SK-MEL-5 (cell line): ENCODE measurements around the gene CAMK1D. TPM values are rescaled to one million over a fixed set of nuclear protein-coding genes. Genes with fewer than 3 reads are reported as not detected.

Source experiments
- DNase-seq: peaks from one replicate; pipeline ENCODE4 v3.0.0-alpha.2; 2016; ENCODE audit warnings: low read depth, low spot score
- in situ Hi-C: cut with HindIII; loops from 2 replicates; pipeline ENCODE4 v1.10.0; 2016; ENCODE audit warnings: low sequenced_read_pairs, high pct_unique_total_duplicates, low pct_unique_long_range_greater_than_20kb
- total RNA-seq: library from RNA; depleted of rRNA; stranded (reverse); fragments of >200 nt; shearing (Covaris generic); gene quantifications from 2 replicates; pipeline ENCODE4 v1.2.3, GENCODE V29; 2014

The CAMK1D gene
- total RNA-seq, 1 experiment from 2014 or later = 0.37 TPM

DNA sequence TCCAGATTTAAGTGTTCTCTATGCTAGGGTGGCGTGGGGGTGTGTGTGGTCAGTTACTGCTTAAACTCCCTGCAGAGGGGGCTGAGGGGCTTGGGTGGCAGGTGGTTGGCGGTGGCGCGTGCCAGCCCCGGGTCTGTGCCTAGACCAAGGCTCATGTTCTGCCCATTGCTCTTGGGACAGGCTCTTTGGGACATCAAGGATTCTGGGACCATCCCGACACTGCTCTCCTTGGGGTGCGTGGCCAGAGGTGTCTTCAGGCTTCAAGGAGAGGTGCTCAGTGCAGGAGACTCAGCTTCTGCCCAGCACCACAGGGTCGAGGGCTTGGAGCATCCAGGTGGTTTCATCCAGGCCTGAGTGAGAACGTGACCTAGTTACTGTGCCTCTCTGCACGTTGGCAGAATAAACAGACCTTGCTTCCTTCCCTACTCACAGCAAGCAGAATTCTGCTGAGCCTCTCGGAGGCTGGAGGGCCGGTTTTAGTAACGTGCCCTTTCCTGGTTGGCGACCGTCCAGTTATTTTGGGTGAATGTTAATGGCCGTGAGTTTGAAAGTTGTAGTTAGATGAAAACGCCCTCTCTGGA lies 39.9 kb downstream of the CAMK1D start:
- in situ Hi-C loops = no loop called here
- no peak for DNase-seq

GRCh38 chr10:12390733-12391132 lies 41.4 kb downstream of the CAMK1D start:
- in situ Hi-C loops = no loop called here
- no peak for DNase-seq

GRCh38 chr10:12391206-12391605 lies 41.9 kb downstream of the CAMK1D start:
- no peak for DNase-seq
- in situ Hi-C loops = no loop called here

- in situ Hi-C loops = no loop called here
- no peak for DNase-seq
Observed at GRCh38 chr10:12393831-12394230, 44.5 kb downstream of the CAMK1D start.

DNA sequence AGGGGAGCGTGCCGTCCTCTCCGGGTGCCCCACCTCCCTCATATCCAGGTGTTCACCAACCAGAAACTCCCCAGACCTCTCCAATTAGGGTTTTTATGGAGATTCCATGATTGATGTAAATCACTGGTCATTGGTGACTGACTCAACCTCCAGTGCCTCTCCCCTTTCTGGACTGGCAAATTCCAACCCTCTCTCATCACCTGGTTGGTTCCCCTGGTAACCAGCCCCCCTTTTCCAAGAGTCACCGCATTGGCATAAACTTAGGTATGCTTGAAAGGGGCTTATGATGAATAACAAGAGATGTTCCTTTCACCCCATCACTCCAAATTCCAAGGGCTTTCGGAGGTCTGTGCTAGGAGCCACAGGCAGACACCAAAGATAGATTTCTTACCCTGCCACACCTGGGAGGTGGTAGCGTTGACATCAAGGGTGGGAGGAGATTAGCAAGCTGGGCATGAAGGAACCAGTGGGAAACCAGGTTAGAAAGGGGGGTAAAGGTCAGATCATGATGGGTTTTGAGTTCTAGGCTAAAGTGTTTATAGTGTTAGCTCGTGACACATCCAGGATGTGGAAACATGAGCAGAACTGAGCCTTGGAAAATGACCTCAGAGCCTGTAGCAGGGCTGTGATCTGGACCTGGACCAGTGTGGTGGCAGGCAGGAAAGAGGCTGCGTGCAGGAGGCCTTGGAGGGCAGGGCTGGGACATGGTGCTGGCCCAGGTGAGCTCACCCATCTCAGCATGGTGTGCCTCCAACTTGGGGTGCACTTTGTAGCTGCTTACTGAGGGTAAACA lies 45.1 kb downstream of the CAMK1D start:
- DNase-seq = no peak
- in situ Hi-C loops = no loop called here

- in situ Hi-C loops = no loop called here
- DNase-seq = no peak
Observed at GRCh38 chr10:12396093-12396492, 46.7 kb downstream of the CAMK1D start.

- in situ Hi-C loops = no loop called here
- no peak for DNase-seq
Observed at GRCh38 chr10:12396567-12396966, 47.2 kb downstream of the CAMK1D start.

- in situ Hi-C loops = no loop called here
- DNase-seq = no peak
Observed at GRCh38 chr10:12397147-12397896, 48.0 kb downstream of the CAMK1D start.

GRCh38 chr10:12397941-12398340 lies 48.6 kb downstream of the CAMK1D start:
- no peak for DNase-seq
- in situ Hi-C loops = no loop called here

GRCh38 chr10:12400266-12400931 lies 51.1 kb downstream of the CAMK1D start:
- no peak for DNase-seq
- in situ Hi-C loops = no loop called here

GRCh38 chr10:12401466-12401865 lies 52.1 kb downstream of the CAMK1D start:
- no peak for DNase-seq
- in situ Hi-C loops = no loop called here

DNA sequence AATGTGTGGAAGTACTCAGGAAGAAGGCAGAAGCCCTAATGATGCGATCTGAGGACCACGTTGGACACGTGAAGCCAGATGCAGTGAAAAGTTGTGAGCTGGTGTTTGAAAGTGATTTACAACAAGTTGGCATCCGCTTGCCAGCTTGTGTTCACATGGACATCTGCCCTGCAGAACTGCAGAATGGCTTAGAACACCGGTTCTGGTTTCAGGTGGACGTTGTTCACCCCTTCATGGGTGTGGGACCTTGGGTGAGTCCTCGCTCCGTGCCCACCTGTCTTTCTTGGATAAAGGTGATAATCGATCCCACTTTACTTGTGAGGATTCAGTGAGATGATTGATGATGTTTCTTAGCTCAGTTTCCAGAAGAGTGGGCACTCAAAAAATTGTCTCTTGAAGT lies 53.8 kb downstream of the CAMK1D start:
- in situ Hi-C loops = no loop called here
- DNase-seq = no peak

- peak; percentile 20 for DNase-seq
- in situ Hi-C loops = no loop called here
Observed at GRCh38 chr10:12405342-12406320, 56.3 kb downstream of the CAMK1D start.

DNA sequence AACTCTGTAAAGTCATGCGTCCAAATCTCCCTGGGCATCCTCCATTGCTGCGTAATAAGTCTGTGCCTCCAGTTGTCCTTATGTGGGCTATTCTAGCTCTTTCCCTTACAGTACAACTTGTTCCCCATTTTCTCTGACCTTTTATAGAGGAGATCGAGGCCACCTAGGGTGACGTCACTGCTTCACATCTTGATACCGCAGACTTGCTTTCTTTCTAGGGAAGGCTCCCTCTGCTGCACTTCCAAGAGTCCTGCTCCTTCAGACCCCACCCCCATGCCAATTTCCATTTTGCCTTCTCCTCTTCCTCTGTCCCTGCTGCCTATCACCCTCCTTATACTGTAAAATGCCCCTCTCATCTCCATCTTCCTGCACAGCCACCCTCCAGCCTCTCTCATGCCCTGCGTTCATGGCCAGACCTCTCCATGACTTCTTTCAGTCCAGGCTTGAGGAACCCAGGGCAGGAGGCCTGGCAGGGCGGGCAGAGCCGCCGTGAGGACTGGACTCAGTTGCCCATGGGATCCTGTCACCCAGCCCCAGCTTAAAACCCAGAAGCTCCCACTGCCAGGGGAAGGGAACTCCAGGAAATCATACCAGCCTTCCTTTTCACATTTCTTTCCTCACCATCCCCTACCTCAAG lies 57.5 kb downstream of the CAMK1D start:
- in situ Hi-C loops = no loop called here
- no peak for DNase-seq

GRCh38 chr10:12408472-12408871 lies 59.1 kb downstream of the CAMK1D start:
- in situ Hi-C loops = no loop called here
- DNase-seq = no peak

GRCh38 chr10:12409161-12409560 lies 59.8 kb downstream of the CAMK1D start:
- DNase-seq = no peak
- in situ Hi-C loops = no loop called here

DNA sequence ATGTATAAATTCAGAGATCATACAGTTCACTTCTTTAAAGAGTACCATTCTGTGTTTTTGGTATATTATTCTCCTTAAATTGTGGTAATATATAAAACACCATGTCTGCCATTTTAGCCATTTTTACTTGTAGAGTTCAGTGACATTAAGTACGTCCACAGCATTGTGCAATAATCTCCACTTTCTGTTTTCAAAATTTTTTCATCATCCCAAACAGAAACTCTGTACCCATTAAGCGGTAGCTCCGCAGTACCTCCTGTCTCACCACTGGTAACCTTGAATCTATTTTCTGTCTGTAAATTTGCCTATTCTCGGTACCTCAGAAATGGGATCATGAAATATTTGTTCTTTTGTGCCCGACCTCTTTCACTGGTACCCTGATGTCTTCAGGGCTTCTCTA lies 60.3 kb downstream of the CAMK1D start:
- no peak for DNase-seq
- in situ Hi-C loops = no loop called here
